ENCODE measurements around the gene AFF3.

Gene AFF3

DNA sequence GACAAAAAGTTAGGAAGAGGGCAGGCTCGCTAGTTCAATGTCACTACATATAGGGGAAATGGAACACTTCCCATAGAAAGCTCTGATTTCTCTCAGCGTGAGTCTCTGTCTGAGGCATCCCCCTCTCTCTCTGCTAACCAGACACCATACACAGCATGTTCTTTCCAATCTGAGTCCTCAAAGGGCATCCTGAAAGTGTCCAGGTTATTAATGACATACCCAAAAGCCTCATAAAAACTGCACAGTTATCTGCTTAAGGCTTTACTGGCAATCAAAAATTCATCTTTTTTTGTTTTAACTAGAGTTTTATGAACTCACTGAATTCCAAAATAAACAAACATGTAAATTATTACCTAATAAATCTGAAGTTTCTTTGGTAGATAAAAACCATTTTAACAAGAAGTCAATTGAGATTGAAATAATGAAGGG, 137.4 kb downstream of the AFF3 start:
- Histone ChIP-seq H3K4me3 (ENCODE audit: severe bottlenecking) (no peak overlapping the region), H3K9me3 (ENCODE audit: severe bottlenecking) (no peaks in the 10 kb centered on the region), H3K4me1 (ENCODE audit: insufficient read depth, poor library complexity, severe bottlenecking) (no peaks in the 10 kb centered on the region), H3K27ac (ENCODE audit: poor library complexity, severe bottlenecking) (no peak overlapping the region), H3K27me3 (ENCODE audit: insufficient read depth, poor library complexity, severe bottlenecking) (peaks cover 9% of the 10 kb centered on the region), H3K36me3 (ENCODE audit: low read depth) (no peaks in the 10 kb centered on the region)
- TF ChIP-seq CTCF (IDR thresholded peaks at IDR 0.05; ENCODE audit: poor library complexity, severe bottlenecking): no peak
- DNase-seq (ENCODE audit: low spot score) (no peak), ATAC-seq (ENCODE audit: low read depth) (no peak)

- DNase-seq (ENCODE audit: low spot score) (no peak), ATAC-seq (ENCODE audit: low read depth) (no peak)
- Histone ChIP-seq H3K4me1 (ENCODE audit: insufficient read depth, poor library complexity, severe bottlenecking) (no peaks in the 10 kb centered on the region), H3K27me3 (ENCODE audit: insufficient read depth, poor library complexity, severe bottlenecking) (peaks cover 9% of the 10 kb centered on the region), H3K27ac (ENCODE audit: poor library complexity, severe bottlenecking) (no peak overlapping the region), H3K9me3 (ENCODE audit: severe bottlenecking) (no peaks in the 10 kb centered on the region), H3K36me3 (ENCODE audit: low read depth) (no peaks in the 10 kb centered on the region), H3K4me3 (ENCODE audit: severe bottlenecking) (no peak overlapping the region)
- no peak for TF ChIP-seq CTCF (IDR thresholded peaks at IDR 0.05; ENCODE audit: poor library complexity, severe bottlenecking)
These were observed 138.0 kb downstream of the AFF3 start for GRCh38 chr2:100004348-100004884.

DNA sequence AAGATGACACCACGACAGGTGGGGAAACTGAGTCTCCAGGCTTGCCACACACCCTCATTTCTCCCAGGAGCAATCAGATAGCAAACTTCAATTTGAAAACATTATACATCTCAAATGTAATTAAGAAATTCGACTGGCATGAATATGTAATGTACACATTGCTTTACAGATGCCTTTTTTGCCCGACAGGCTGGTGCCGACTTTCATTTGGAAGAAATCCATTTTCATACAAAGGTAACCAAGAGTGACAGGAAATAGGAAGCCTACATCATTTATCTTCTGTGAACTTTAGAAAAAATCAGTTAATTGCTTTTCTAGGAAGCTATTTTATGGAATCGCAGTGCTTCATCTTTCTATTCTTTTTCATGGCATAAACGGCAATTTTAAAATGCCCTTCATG, 140.3 kb downstream of the AFF3 start:
- Histone ChIP-seq H3K36me3 (ENCODE audit: low read depth) (no peaks in the 10 kb centered on the region), H3K27me3 (ENCODE audit: insufficient read depth, poor library complexity, severe bottlenecking) (peaks cover 9% of the 10 kb centered on the region), H3K4me3 (ENCODE audit: severe bottlenecking) (no peak overlapping the region), H3K27ac (ENCODE audit: poor library complexity, severe bottlenecking) (no peak overlapping the region), H3K4me1 (ENCODE audit: insufficient read depth, poor library complexity, severe bottlenecking) (no peaks in the 10 kb centered on the region), H3K9me3 (ENCODE audit: severe bottlenecking) (no peaks in the 10 kb centered on the region)
- ATAC-seq (ENCODE audit: low read depth): no peak
- TF ChIP-seq CTCF (IDR thresholded peaks at IDR 0.05; ENCODE audit: poor library complexity, severe bottlenecking): no peak
- no peak for DNase-seq (ENCODE audit: low spot score)

DNA sequence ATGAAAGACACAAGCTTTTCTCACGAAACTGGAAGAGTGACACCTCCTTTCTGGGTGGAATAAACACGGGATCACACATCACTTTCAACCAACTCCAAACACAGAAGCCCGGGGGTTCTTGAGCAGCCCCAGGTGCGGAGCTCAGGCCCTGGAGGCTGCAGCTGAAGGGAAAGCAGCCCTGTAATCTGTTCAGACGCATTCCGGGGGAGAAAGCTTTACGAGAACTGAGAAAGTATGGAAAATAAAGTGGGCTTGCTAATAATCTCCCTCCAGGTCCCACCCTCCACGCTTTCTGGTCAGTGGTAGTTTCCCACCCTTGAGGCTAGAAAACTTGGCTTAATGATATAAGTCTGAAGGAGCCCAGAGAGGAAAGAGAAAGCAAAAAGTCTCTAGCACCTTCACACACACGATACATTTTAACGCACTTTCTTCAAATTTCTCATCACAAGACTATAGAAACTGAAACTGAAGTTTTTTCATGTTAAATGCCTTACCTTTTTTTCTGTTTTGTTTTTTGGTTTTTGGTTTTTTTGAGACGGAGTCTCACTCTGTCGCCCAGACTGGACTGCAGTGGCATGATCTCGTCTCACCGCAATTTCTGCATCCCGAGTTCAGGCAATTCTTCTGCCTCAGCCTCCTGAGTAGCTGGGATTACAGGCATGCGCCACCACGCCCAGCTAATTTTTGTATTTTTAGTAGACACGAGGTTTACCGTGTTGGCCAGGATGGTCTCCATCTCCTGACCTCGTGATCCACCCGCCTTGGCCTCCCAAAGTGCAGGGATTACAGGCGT, 141.3 kb downstream of the AFF3 start:
- Histone ChIP-seq H3K4me3 (ENCODE audit: severe bottlenecking) (no peak overlapping the region), H3K4me1 (ENCODE audit: insufficient read depth, poor library complexity, severe bottlenecking) (no peaks in the 10 kb centered on the region), H3K9me3 (ENCODE audit: severe bottlenecking) (no peaks in the 10 kb centered on the region), H3K27me3 (ENCODE audit: insufficient read depth, poor library complexity, severe bottlenecking) (peaks cover 9% of the 10 kb centered on the region), H3K27ac (ENCODE audit: poor library complexity, severe bottlenecking) (no peak overlapping the region), H3K36me3 (ENCODE audit: low read depth) (no peaks in the 10 kb centered on the region)
- no peak for DNase-seq (ENCODE audit: low spot score)
- no peak for ATAC-seq (ENCODE audit: low read depth)
- no peak for TF ChIP-seq CTCF (IDR thresholded peaks at IDR 0.05; ENCODE audit: poor library complexity, severe bottlenecking)

All from RWPE2 (cell line).